Mesendoderm (in vitro differentiated cells): Measurements from ENCODE around the gene SMURF2. TPM values are rescaled to one million over a fixed set of nuclear protein-coding genes. Genes with fewer than 3 reads are reported as not detected.

Experiments
- DNase-seq: peaks from one replicate; pipeline ENCODE4 v3.0.0; 2013
- H2AK5ac ChIP-seq: 2 replicates; pipeline ENCODE4 v1.6.1; 2013; ENCODE audit warnings: low read length, inconsistent platforms
- H2BK120ac ChIP-seq: 2 replicates; pipeline ENCODE4 v1.6.1; 2013; ENCODE audit warnings: low read depth, mild to moderate bottlenecking, low read length, moderate library complexity, mixed read lengths
- H2BK15ac ChIP-seq: replicated peaks from 2 replicates; pipeline ENCODE4 v1.6.1; 2013; ENCODE audit warnings: low read depth, mild to moderate bottlenecking, moderate library complexity
- H2BK5ac ChIP-seq: 2 replicates; pipeline ENCODE4 v1.6.1; 2013; ENCODE audit warnings: low read length, inconsistent platforms
- H3K18ac ChIP-seq: 2 replicates; pipeline ENCODE4 v1.6.1; 2013; ENCODE audit warnings: mild to moderate bottlenecking, low read length, mixed read lengths
- H3K23ac ChIP-seq: one replicate; pipeline ENCODE4 v1.6.1; 2013; ENCODE audit warnings: low read length
- H3K27ac ChIP-seq: 2 replicates; pipeline ENCODE4 v1.5.1; 2013; ENCODE audit warnings: low read depth, mild to moderate bottlenecking, inconsistent platforms, low read length, moderate library complexity
- H3K27me3 ChIP-seq: 2 replicates; pipeline ENCODE4 v1.6.1; 2013; ENCODE audit warnings: low read length, control low read depth, mild to moderate bottlenecking, inconsistent platforms; ENCODE audit not compliant: insufficient read depth, poor library complexity
- H3K36me3 ChIP-seq: 2 replicates; pipeline ENCODE4 v1.6.1; 2013; ENCODE audit warnings: low read length, inconsistent platforms; ENCODE audit not compliant: control insufficient read depth, insufficient read depth
- H3K4ac ChIP-seq: one replicate; pipeline ENCODE4 v1.6.1; 2013; ENCODE audit warnings: low read depth, mild to moderate bottlenecking, low read length, moderate library complexity
- H3K4me1 ChIP-seq: 2 replicates; pipeline ENCODE4 v1.6.1; 2013; ENCODE audit warnings: low read depth, low read length, inconsistent platforms; ENCODE audit not compliant: control insufficient read depth
- H3K4me2 ChIP-seq: 2 replicates; pipeline ENCODE4 v1.6.1; 2013; ENCODE audit warnings: low read length
- H3K4me3 ChIP-seq: 2 replicates; pipeline ENCODE4 v1.5.1; 2013; ENCODE audit warnings: mild to moderate bottlenecking, low read length
- H3K56ac ChIP-seq: one replicate; pipeline ENCODE4 v1.6.1; 2013; ENCODE audit warnings: low read length
- H3K79me1 ChIP-seq: 2 replicates; pipeline ENCODE4 v1.6.1; 2013; ENCODE audit warnings: low read length, inconsistent platforms
- H3K79me2 ChIP-seq: 2 replicates; pipeline ENCODE4 v1.6.1; 2013; ENCODE audit warnings: mild to moderate bottlenecking, low read length; ENCODE audit not compliant: control insufficient read depth, insufficient read depth
- H3K9ac ChIP-seq: 2 replicates; pipeline ENCODE4 v1.6.1; 2013; ENCODE audit warnings: low read length, inconsistent platforms
- H4K5ac ChIP-seq: one replicate; pipeline ENCODE4 v1.6.1; 2013; ENCODE audit warnings: low read length
- H4K8ac ChIP-seq: one replicate; pipeline ENCODE4 v1.6.1; 2013; ENCODE audit warnings: low read depth, mild to moderate bottlenecking, control low read depth, low read length, moderate library complexity
- WGBS: extraction: QIAGEN DNeasy Blood & Tissue Kit; methylation state at CpG from one replicate; pipeline ENCODE4 v1.1.7; 2013; ENCODE audit warnings: low lambda C conversion rate, missing lambda C conversion rate; ENCODE audit not compliant: insufficient coverage; ENCODE audit errors: extremely low coverage; 5-methylcytosine and 5-hydroxymethylcytosine counted together
- polyA plus RNA-seq, 2 experiments: library from polyadenylated mRNA; stranded (reverse); fragments of 200-250 nt; gene quantifications; one replicate each; pipeline ENCODE4 v1.2.3, GENCODE V29; 2013

Gene SMURF2
- polyA plus RNA-seq (2013, experiment 1 of 2), result 23.1 TPM
- 23.3 TPM for polyA plus RNA-seq (2013, experiment 2 of 2)

- Histone ChIP-seq H3K79me1 (no peaks in the 10 kb centered on the region), H3K36me3 (no peaks in the 10 kb centered on the region)
Observed at GRCh38 chr17:64661976-64662773, at the start of gene SMURF2. Gene SMURF2, minus strand, starts transcription at chr17:64662307. Its CDS starts 427 bp downstream, at chr17:64661880.

GRCh38 chr17:64709481-64709880 is 47.4 kb upstream of the SMURF2 start:
- Histone ChIP-seq H3K36me3 (no peaks in the 10 kb centered on the region), H3K27ac (no peak overlapping the region), H3K56ac (no peak overlapping the region), H3K79me2 (no peaks in the 10 kb centered on the region), H3K27me3 (no peaks in the 10 kb centered on the region), H3K9ac (no peak overlapping the region), H4K5ac (no peak overlapping the region), H3K4ac (no peak overlapping the region), H2BK15ac (no peak overlapping the region), H3K4me1 (peaks cover 3% of the 10 kb centered on the region), H2BK120ac (no peak overlapping the region), H3K79me1 (no peaks in the 10 kb centered on the region), H3K4me3 (no peak overlapping the region), H3K23ac (no peak overlapping the region), H4K8ac (no peak overlapping the region), H2AK5ac (no peak overlapping the region), H3K18ac (no peak overlapping the region), H3K4me2 (no peak overlapping the region), H2BK5ac (no peak overlapping the region)
- DNase-seq, result no peak
- WGBS, result no CpG with 5 or more reads among the region's 4 CpGs

More at GRCh38 chr17:64661976-64662773, at the start of gene SMURF2:
- peak within 1 kb of the TSS; percentile 75 for H3K4me3 ChIP-seq
- no peak within 1 kb of the TSS for H2AK5ac ChIP-seq
- peak within 1 kb of the TSS; percentile 98 for H3K27ac ChIP-seq
- DNase-seq, result peak; percentile 84
- H3K4ac ChIP-seq, result peak within 1 kb of the TSS; percentile 91
- H2BK5ac ChIP-seq, result no peak within 1 kb of the TSS
- no peak within 1 kb of the TSS for H2BK15ac ChIP-seq
- H4K8ac ChIP-seq, result no peak within 1 kb of the TSS
- peak within 1 kb of the TSS; percentile 96 for H3K18ac ChIP-seq
- H3K9ac ChIP-seq, result peak within 1 kb of the TSS; percentile 89
- no peaks in the 10 kb centered on the region for H3K27me3 ChIP-seq
- H2BK120ac ChIP-seq, result peak within 1 kb of the TSS; percentile 89
- H4K5ac ChIP-seq, result no peak within 1 kb of the TSS
- no peak within 1 kb of the TSS for H3K23ac ChIP-seq
- no peaks in the 10 kb centered on the region for H3K4me1 ChIP-seq
- no CpG with 5 or more reads among the region's 95 CpGs for WGBS
- peaks cover 21% of the 10 kb centered on the region for H3K79me2 ChIP-seq
- peak within 1 kb of the TSS; percentile 95 for H3K56ac ChIP-seq
- H3K4me2 ChIP-seq, result peak within 1 kb of the TSS; percentile 62

GRCh38 chr17:64707050-64707591 is 45.0 kb upstream of the SMURF2 start:
- no CpG with 5 or more reads among the region's 10 CpGs for WGBS

GRCh38 chr17:64706224-64707049 is 44.3 kb upstream of the SMURF2 start:
- no peak overlapping the region for H3K4me3 ChIP-seq
- no peak overlapping the region for H3K56ac ChIP-seq
- no CpG with 5 or more reads among the region's 8 CpGs for WGBS

More at GRCh38 chr17:64707050-64707591, 45.0 kb upstream of the SMURF2 start:
- Histone ChIP-seq H2BK15ac (no peak overlapping the region), H2BK5ac (no peak overlapping the region), H3K79me2 (no peaks in the 10 kb centered on the region), H3K4ac (no peak overlapping the region), H3K9ac (no peak overlapping the region), H3K18ac (no peak overlapping the region), H4K8ac (no peak overlapping the region), H3K79me1 (no peaks in the 10 kb centered on the region), H3K4me1 (peaks cover 3% of the 10 kb centered on the region), H2AK5ac (no peak overlapping the region), H3K36me3 (no peaks in the 10 kb centered on the region), H3K4me3 (no peak overlapping the region), H3K56ac (no peak overlapping the region), H3K27me3 (no peaks in the 10 kb centered on the region), H3K23ac (no peak overlapping the region), H2BK120ac (no peak overlapping the region), H3K27ac (no peak overlapping the region), H4K5ac (no peak overlapping the region), H3K4me2 (no peak overlapping the region)
- DNase-seq, result peak; percentile 95

GRCh38 chr17:64702815-64703214 is 40.7 kb upstream of the SMURF2 start:
- no peaks in the 10 kb centered on the region for H3K36me3 ChIP-seq

More at GRCh38 chr17:64706224-64707049, 44.3 kb upstream of the SMURF2 start:
- H4K8ac ChIP-seq, result no peak overlapping the region
- no peak overlapping the region for H3K23ac ChIP-seq
- H3K79me2 ChIP-seq, result no peaks in the 10 kb centered on the region
- no peaks in the 10 kb centered on the region for H3K27me3 ChIP-seq
- DNase-seq, result peak; percentile 19
- no peaks in the 10 kb centered on the region for H3K79me1 ChIP-seq
- H3K4me1 ChIP-seq, result peaks cover 3% of the 10 kb centered on the region
- H2BK15ac ChIP-seq, result no peak overlapping the region
- H3K18ac ChIP-seq, result no peak overlapping the region
- H3K27ac ChIP-seq, result no peak overlapping the region
- no peak overlapping the region for H3K9ac ChIP-seq
- no peak overlapping the region for H3K4ac ChIP-seq
- no peaks in the 10 kb centered on the region for H3K36me3 ChIP-seq
- no peak overlapping the region for H4K5ac ChIP-seq
- no peak overlapping the region for H2BK120ac ChIP-seq
- H2BK5ac ChIP-seq, result no peak overlapping the region
- H2AK5ac ChIP-seq, result no peak overlapping the region
- H3K4me2 ChIP-seq, result no peak overlapping the region

More at GRCh38 chr17:64702815-64703214, 40.7 kb upstream of the SMURF2 start:
- H4K5ac ChIP-seq, result no peak overlapping the region
- no peak overlapping the region for H2AK5ac ChIP-seq
- no peak overlapping the region for H3K18ac ChIP-seq
- no peak overlapping the region for H3K56ac ChIP-seq
- no peak overlapping the region for H2BK5ac ChIP-seq
- H3K4ac ChIP-seq, result no peak overlapping the region
- no peak overlapping the region for H3K27ac ChIP-seq
- no peak overlapping the region for H3K23ac ChIP-seq
- H3K27me3 ChIP-seq, result no peaks in the 10 kb centered on the region
- H3K4me3 ChIP-seq, result no peak overlapping the region
- H2BK120ac ChIP-seq, result no peak overlapping the region
- H3K9ac ChIP-seq, result no peak overlapping the region
- H3K79me2 ChIP-seq, result no peaks in the 10 kb centered on the region
- DNase-seq, result no peak
- WGBS, result no CpG with 5 or more reads among the region's 2 CpGs
- no peak overlapping the region for H3K4me2 ChIP-seq
- no peaks in the 10 kb centered on the region for H3K79me1 ChIP-seq
- H2BK15ac ChIP-seq, result no peak overlapping the region
- no peaks in the 10 kb centered on the region for H3K4me1 ChIP-seq
- H4K8ac ChIP-seq, result no peak overlapping the region
